ENCODE data around the gene ZNF330. TPM values are rescaled to one million over a fixed set of nuclear protein-coding genes. Genes with fewer than 3 reads are reported as not detected.

The ZNF330 gene
- total and polyA plus RNA-seq, 2 of the 4 experiments (the other 2 are of a cell fraction): 27.2 to 34.1 TPM

GRCh38 chr4:141177171-141177570 lies 43.5 kb upstream of the ZNF330 start:
- Histone ChIP-seq H2AFZ (replicated peaks; ENCODE audit: low read length, poor library complexity) (no peak overlapping the region), H4K20me1 (ENCODE audit: insufficient read depth, low read length) (no peaks in the 10 kb centered on the region), H3K56ac (ENCODE audit: extremely low read depth, insufficient read depth, low read length) (no peak overlapping the region), H3K4me3 (ENCODE audit: insufficient read depth, low read depth, low read length) (no peak overlapping the region), H2BK5ac (ENCODE audit: low read depth, low read length, poor library complexity, severe bottlenecking) (no peak overlapping the region), H3K4me1 (ENCODE audit: control insufficient read depth, insufficient read depth, low read length) (peaks cover 2% of the 10 kb centered on the region; the same call in 1 of the 2 replicates), H3K18ac (ENCODE audit: low read depth, low read length) (no peak overlapping the region), H3K9me3 (ENCODE audit: control insufficient read depth, insufficient read depth, low read length) (no peaks in the 10 kb centered on the region), H2BK120ac (ENCODE audit: low read depth, low read length) (no peak overlapping the region), H3K27me3 (ENCODE audit: control insufficient read depth, insufficient read depth, low read length) (peaks cover 6% of the 10 kb centered on the region), H2BK20ac (ENCODE audit: low read depth, low read length) (no peak overlapping the region), H2AK9ac (replicated peaks; ENCODE audit: low read depth, low read length, poor library complexity) (no peak overlapping the region), H3K14ac (replicated peaks; ENCODE audit: low read depth, low read length) (no peak overlapping the region), H3K9ac (ENCODE audit: low read depth, low read length) (no peak overlapping the region), H3K23ac (ENCODE audit: low read depth, low read length) (no peak overlapping the region), H2AK5ac (ENCODE audit: low read depth, low read length) (no peak overlapping the region), H3K4me2 (ENCODE audit: low read depth, low read length) (no peak overlapping the region), H4K8ac (ENCODE audit: low read depth in 2 of 2, low read length in 2 of 2) (no peak overlapping the region), H3K36me3 (ENCODE audit: control insufficient read depth, insufficient read depth, low read length) (no peaks in the 10 kb centered on the region), H3K27ac (ENCODE audit: insufficient read depth, low read length) (no peak overlapping the region), H4K5ac (ENCODE audit: low read depth, low read length) (no peak overlapping the region), H2BK15ac (ENCODE audit: low read depth, low read length) (no peak overlapping the region), H3K79me1 (ENCODE audit: low read depth in 1 of 2, low read length in 2 of 2) (no peaks in the 10 kb centered on the region), H3K4ac (ENCODE audit: low read depth, low read length) (no peak overlapping the region), H4K91ac (ENCODE audit: insufficient read depth, low read depth, low read length) (no peak overlapping the region), H3K9me1 (ENCODE audit: insufficient read depth, low read length) (no peaks in the 10 kb centered on the region)
- CTCF ChIA-PET: no interaction called here
- BruUV-seq (replicated peaks): no TSS peak
- dilution Hi-C loops (cut with HindIII; ENCODE audit: low sequenced_read_pairs, unreplicated experiment) (no loop called here), intact Hi-C loops (cut with micrococcal nuclease) (no loop called here), in situ Hi-C loops (cut with MboI; ENCODE audit: low sequenced_read_pairs) (no loop called here)
- POLR2A ChIA-PET (ENCODE audit: unreplicated experiment): no interaction called here
- DNase-seq (no peak), ATAC-seq (ENCODE audit: low read depth) (no peak)
- no CpG with 5 or more reads among the region's 1 CpG for WGBS, 2 experiments (ENCODE audit: extremely low coverage in 2 of 2, insufficient read length in 1 of 2)
- TF ChIP-seq MAFK (IDR thresholded peaks at IDR 0.05; ENCODE audit: low read depth, low read length): no peak
- TF ChIP-seq, protein P1, sequence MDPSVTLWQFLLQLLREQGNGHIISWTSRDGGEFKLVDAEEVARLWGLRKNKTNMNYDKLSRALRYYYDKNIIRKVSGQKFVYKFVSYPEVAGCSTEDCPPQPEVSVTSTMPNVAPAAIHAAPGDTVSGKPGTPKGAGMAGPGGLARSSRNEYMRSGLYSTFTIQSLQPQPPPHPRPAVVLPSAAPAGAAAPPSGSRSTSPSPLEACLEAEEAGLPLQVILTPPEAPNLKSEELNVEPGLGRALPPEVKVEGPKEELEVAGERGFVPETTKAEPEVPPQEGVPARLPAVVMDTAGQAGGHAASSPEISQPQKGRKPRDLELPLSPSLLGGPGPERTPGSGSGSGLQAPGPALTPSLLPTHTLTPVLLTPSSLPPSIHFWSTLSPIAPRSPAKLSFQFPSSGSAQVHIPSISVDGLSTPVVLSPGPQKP (IDR thresholded peaks at IDR 0.05; ENCODE audit: borderline replicate concordance, low read depth, low read length): no peak

Measured in IMR-90 (cell line).